Esophagus muscularis mucosa (tissue), 4 donors: ENCODE data around the gene SRPRB.

Experiments
- EP300 ChIP-seq: sonication (generic); formaldehyde crosslinking; IDR thresholded peaks from one replicate; pipeline ENCODE4 v1.6.1; 2017; ENCODE audit warnings: antibody characterized with exemption
- POLR2A ChIP-seq: fragments of 450-650 bp; IDR thresholded peaks from one replicate; pipeline ENCODE4 v1.6.1; 2017; ENCODE audit warnings: antibody characterized with exemption, moderate library complexity, mild to moderate bottlenecking, low read depth
- POLR2AphosphoS5 ChIP-seq, 2 donors: sonication (generic); formaldehyde crosslinking; IDR thresholded peaks; one replicate each; pipeline ENCODE4 v1.6.1; 2017; ENCODE audit warnings: antibody characterized with exemption in 2 of 2
- TF ChIP-seq, protein P1 (sequence below), 3 experiments: fragments of 200-600 bp in 2 of 3; fragments of 450-650 bp in 1 of 3; sonication (generic) in 2 of 3; IDR thresholded peaks; one replicate each; pipeline ENCODE4 v1.5.1; 2017 to 2019; ENCODE audit warnings: antibody characterized with exemption in 3 of 3, mild to moderate bottlenecking in 2 of 3, moderate library complexity in 1 of 3

DNA sequence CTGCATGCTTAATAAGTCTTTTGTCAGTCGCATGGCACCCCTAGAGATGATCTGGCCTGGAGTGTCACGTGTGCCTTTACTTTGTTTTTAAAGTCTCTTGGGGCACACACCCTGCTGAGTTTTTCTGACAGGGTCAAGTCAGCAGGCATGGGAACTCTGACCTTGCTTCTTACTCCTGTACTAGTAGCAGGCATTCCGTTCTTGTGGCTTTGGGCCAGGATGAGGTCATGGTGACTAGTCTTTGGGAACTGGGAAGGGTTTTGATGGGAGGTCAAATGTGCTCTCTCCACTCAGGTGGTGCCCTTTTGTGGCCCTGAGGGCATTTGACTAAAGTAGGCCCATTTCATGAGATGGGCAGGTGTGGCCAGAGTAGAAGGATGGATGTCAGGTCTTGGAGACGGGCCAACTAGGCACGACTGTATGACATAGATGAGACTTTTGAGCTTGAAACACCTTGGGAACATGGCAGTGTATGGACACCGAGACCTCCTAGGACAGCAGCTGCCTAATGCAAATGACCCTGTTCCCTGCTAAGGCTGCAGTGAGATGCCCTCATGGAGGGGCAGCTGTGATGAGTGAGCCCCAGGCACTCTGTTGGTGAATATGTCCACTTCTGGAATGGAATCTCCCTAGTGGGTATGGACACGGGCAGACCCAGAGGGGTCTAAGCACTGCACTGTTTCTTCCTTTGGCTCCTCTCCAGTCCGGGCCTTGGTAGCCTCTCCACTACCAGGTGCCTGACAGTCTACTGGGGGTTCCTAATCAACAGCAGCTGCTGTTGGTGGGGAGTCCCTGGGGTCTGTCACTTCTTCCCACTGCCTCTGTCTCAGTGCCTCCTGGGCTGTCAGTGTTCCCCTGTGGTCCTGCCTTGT lies 16.4 kb downstream of the SRPRB start:
- TF ChIP-seq POLR2AphosphoS5 (IDR thresholded peaks at IDR 0.05) (no peak), POLR2A (no peak), EP300 (no peak)
- TF ChIP-seq, protein P1, sequence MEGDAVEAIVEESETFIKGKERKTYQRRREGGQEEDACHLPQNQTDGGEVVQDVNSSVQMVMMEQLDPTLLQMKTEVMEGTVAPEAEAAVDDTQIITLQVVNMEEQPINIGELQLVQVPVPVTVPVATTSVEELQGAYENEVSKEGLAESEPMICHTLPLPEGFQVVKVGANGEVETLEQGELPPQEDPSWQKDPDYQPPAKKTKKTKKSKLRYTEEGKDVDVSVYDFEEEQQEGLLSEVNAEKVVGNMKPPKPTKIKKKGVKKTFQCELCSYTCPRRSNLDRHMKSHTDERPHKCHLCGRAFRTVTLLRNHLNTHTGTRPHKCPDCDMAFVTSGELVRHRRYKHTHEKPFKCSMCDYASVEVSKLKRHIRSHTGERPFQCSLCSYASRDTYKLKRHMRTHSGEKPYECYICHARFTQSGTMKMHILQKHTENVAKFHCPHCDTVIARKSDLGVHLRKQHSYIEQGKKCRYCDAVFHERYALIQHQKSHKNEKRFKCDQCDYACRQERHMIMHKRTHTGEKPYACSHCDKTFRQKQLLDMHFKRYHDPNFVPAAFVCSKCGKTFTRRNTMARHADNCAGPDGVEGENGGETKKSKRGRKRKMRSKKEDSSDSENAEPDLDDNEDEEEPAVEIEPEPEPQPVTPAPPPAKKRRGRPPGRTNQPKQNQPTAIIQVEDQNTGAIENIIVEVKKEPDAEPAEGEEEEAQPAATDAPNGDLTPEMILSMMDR (IDR thresholded peaks at IDR 0.05), result peak in 1 of 3 experiments; percentile 27
